Testis (tissue), 2 donors: Measurements from ENCODE around the gene ETFA.

Experiments
- POLR2A ChIP-seq: fragments of 450-650 bp; IDR thresholded peaks from one replicate; pipeline ENCODE4 v1.6.1; 2017; ENCODE audit warnings: antibody characterized with exemption, mild to moderate bottlenecking, moderate library complexity
- TF ChIP-seq, protein P1 (sequence below), 3 experiments: fragments of 450-650 bp in 2 of 3; fragments of 200-600 bp in 1 of 3; sonication (generic) in 1 of 3; IDR thresholded peaks; one replicate each; pipeline ENCODE4 v1.5.1; 2016 to 2019; ENCODE audit warnings: antibody characterized with exemption in 3 of 3, mild to moderate bottlenecking in 2 of 3, moderate library complexity in 1 of 3

DNA sequence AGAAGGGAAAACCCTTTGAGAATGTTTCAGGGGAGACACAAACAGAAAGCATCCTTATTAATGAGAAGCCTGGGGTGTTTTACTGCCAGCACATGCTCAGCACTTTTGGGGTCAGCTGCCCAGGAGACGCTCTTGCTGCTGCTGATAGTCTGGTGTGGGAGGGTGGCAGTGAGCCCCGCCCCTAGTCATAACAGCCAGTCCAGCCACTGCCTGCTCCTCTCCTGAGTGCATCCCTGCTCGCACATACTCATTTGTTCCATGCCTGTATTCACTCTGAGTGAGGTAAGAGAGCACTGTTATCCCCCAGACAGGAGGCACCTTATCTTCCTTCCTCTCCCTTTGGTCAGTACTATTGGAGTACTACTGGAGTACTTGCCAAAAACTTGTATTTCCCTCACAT, 101.3 kb downstream of the ETFA start:
- TF ChIP-seq, protein P1, sequence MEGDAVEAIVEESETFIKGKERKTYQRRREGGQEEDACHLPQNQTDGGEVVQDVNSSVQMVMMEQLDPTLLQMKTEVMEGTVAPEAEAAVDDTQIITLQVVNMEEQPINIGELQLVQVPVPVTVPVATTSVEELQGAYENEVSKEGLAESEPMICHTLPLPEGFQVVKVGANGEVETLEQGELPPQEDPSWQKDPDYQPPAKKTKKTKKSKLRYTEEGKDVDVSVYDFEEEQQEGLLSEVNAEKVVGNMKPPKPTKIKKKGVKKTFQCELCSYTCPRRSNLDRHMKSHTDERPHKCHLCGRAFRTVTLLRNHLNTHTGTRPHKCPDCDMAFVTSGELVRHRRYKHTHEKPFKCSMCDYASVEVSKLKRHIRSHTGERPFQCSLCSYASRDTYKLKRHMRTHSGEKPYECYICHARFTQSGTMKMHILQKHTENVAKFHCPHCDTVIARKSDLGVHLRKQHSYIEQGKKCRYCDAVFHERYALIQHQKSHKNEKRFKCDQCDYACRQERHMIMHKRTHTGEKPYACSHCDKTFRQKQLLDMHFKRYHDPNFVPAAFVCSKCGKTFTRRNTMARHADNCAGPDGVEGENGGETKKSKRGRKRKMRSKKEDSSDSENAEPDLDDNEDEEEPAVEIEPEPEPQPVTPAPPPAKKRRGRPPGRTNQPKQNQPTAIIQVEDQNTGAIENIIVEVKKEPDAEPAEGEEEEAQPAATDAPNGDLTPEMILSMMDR (IDR thresholded peaks at IDR 0.05) = no peak
- TF ChIP-seq POLR2A = no peak
